ENCODE measurements around the gene LPAR3.

Gene LPAR3

DNA sequence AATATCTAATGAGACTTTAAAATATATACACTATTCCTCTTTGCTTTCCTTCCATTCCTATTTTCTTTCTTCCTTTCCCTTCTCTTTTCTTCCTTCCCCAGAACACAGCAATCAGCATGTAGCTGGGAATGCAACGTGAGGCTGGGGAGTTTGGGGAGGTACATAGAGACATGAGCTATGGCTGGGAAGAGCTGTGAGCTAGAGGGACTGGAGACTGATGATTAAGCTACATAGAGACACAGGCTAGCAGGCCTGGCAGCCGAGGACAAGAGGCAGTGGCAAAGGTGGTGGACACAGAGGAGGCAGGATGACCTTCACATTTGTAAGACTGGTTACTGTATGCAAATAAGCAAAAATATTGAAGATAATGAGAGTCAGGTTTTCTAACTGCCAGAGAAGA is 7.5 kb downstream of the LPAR3 start:
- H3K4me3 Mint-ChIP-seq = no peak overlapping the region
- H3K4me1 Mint-ChIP-seq (ENCODE audit: low read depth) = peaks cover 5% of the 10 kb centered on the region
- no peak for DNase-seq (ENCODE audit: low spot score)
- H3K27me3 Mint-ChIP-seq (ENCODE audit: low read depth) = peaks cover 32% of the 10 kb centered on the region
- peaks cover 2% of the 10 kb centered on the region for H3K36me3 Mint-ChIP-seq (ENCODE audit: low read depth)
- H3K27ac Mint-ChIP-seq = no peak overlapping the region
- H3K9me3 Mint-ChIP-seq = peaks cover 8% of the 10 kb centered on the region

DNA sequence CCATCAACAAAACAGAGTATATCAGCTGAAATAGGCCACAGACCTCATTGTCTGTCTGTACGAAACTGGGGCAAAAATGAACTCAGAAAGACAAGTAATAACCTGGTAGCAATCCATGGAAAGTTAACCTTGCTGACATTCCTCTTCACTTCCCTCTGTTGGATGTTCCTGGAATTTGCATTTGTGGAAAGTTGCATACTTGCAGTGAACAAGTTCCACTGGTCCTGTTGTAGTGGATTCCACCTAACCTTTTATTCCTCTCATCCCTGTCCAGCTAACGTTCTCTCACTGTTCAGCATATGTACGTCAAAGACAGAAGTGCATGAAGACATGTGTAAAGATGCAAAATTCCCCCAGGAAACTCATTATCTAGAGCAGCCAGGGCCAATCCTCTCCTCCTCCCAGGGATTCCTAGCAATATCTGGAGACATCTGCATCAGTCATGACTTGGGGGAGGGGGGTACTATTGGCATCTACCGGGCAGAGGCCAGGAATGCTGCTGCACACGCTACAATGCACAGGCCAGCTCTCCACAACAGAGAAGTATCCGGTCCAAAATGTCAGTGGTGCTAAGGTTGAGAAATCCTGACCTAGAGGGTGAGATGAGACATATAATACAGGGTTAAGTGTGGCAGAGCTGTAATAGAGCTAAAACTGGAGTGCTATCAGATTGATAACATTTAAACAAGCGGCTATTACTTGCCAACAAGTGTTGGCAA is 8.2 kb downstream of the LPAR3 start:
- Mint-ChIP-seq H3K4me3 (no peak overlapping the region), H3K27me3 (ENCODE audit: low read depth) (peaks cover 30% of the 10 kb centered on the region), H3K36me3 (ENCODE audit: low read depth) (peaks cover 2% of the 10 kb centered on the region), H3K4me1 (ENCODE audit: low read depth) (peaks cover 5% of the 10 kb centered on the region), H3K9me3 (peaks cover 8% of the 10 kb centered on the region), H3K27ac (no peak overlapping the region)
- no peak for DNase-seq (ENCODE audit: low spot score)

DNA sequence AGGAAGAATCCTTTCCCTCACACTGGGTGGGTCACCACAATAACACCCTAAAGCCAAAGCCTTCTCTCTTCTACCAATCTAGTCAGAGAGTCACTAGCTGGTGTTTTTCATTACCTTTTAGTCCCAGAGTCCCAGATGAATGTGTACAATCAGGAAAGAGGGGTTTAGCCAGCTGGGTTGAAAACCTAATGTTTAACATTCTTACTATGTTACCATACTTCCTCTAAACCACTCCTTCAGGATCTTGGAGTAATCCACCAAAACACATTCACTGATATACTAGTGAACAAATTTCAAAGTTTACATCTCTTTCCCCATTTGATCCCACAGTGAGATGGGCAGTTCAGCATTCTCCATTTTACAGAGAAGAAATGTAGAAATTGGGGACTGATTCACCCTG is 9.7 kb downstream of the LPAR3 start:
- no peaks in the 10 kb centered on the region for H3K4me1 Mint-ChIP-seq (ENCODE audit: low read depth)

GRCh38 chr1:84877592-84877991 is 15.4 kb downstream of the LPAR3 start:
- Mint-ChIP-seq H3K4me1 (ENCODE audit: low read depth) (no peaks in the 10 kb centered on the region), H3K27me3 (ENCODE audit: low read depth) (peaks cover 40% of the 10 kb centered on the region), H3K36me3 (ENCODE audit: low read depth) (peaks cover 2% of the 10 kb centered on the region), H3K9me3 (peaks cover 8% of the 10 kb centered on the region), H3K27ac (no peak overlapping the region), H3K4me3 (no peak overlapping the region)
- DNase-seq (ENCODE audit: low spot score) = no peak

More for the DNA sequence above, 9.7 kb downstream of the LPAR3 start:
- peaks cover 8% of the 10 kb centered on the region for H3K9me3 Mint-ChIP-seq
- H3K36me3 Mint-ChIP-seq (ENCODE audit: low read depth) = peaks cover 2% of the 10 kb centered on the region
- no peak overlapping the region for H3K4me3 Mint-ChIP-seq
- H3K27me3 Mint-ChIP-seq (ENCODE audit: low read depth) = peaks cover 32% of the 10 kb centered on the region
- H3K27ac Mint-ChIP-seq = no peak overlapping the region
- DNase-seq (ENCODE audit: low spot score) = no peak

GRCh38 chr1:84876353-84876752 is 16.7 kb downstream of the LPAR3 start:
- DNase-seq (ENCODE audit: low spot score) = no peak
- Mint-ChIP-seq H3K4me1 (ENCODE audit: low read depth) (no peaks in the 10 kb centered on the region), H3K27ac (no peak overlapping the region), H3K27me3 (ENCODE audit: low read depth) (peaks cover 46% of the 10 kb centered on the region), H3K4me3 (no peak overlapping the region), H3K36me3 (ENCODE audit: low read depth) (no peaks in the 10 kb centered on the region), H3K9me3 (peaks cover under 1% of the 10 kb centered on the region)

GRCh38 chr1:84873366-84873765 is 19.6 kb downstream of the LPAR3 start:
- Mint-ChIP-seq H3K9me3 (no peaks in the 10 kb centered on the region), H3K4me3 (no peak overlapping the region), H3K4me1 (ENCODE audit: low read depth) (no peaks in the 10 kb centered on the region), H3K36me3 (ENCODE audit: low read depth) (no peaks in the 10 kb centered on the region), H3K27me3 (ENCODE audit: low read depth) (peaks cover 58% of the 10 kb centered on the region), H3K27ac (no peak overlapping the region)
- DNase-seq (ENCODE audit: low spot score) = no peak

- no peaks in the 10 kb centered on the region for H3K9me3 Mint-ChIP-seq
- H3K4me3 Mint-ChIP-seq = no peak overlapping the region
- H3K36me3 Mint-ChIP-seq (ENCODE audit: low read depth) = no peaks in the 10 kb centered on the region
- DNase-seq (ENCODE audit: low spot score) = no peak
- peaks cover 58% of the 10 kb centered on the region for H3K27me3 Mint-ChIP-seq (ENCODE audit: low read depth)
- no peaks in the 10 kb centered on the region for H3K4me1 Mint-ChIP-seq (ENCODE audit: low read depth)
- H3K27ac Mint-ChIP-seq = no peak overlapping the region
Measured at GRCh38 chr1:84872696-84873355, 20.2 kb downstream of the LPAR3 start.

GRCh38 chr1:84871181-84871580 is 21.8 kb downstream of the LPAR3 start:
- no peaks in the 10 kb centered on the region for H3K4me1 Mint-ChIP-seq (ENCODE audit: low read depth)
- H3K27me3 Mint-ChIP-seq (ENCODE audit: low read depth) = peaks cover 54% of the 10 kb centered on the region
- H3K9me3 Mint-ChIP-seq = no peaks in the 10 kb centered on the region
- no peak overlapping the region for H3K4me3 Mint-ChIP-seq
- no peak for DNase-seq (ENCODE audit: low spot score)
- no peak overlapping the region for H3K27ac Mint-ChIP-seq
- no peaks in the 10 kb centered on the region for H3K36me3 Mint-ChIP-seq (ENCODE audit: low read depth)

GRCh38 chr1:84870591-84870990 is 22.4 kb downstream of the LPAR3 start:
- no peak overlapping the region for H3K4me3 Mint-ChIP-seq
- no peak overlapping the region for H3K27ac Mint-ChIP-seq
- H3K4me1 Mint-ChIP-seq (ENCODE audit: low read depth) = no peaks in the 10 kb centered on the region
- no peaks in the 10 kb centered on the region for H3K36me3 Mint-ChIP-seq (ENCODE audit: low read depth)
- DNase-seq (ENCODE audit: low spot score) = no peak
- no peaks in the 10 kb centered on the region for H3K9me3 Mint-ChIP-seq
- H3K27me3 Mint-ChIP-seq (ENCODE audit: low read depth) = peaks cover 52% of the 10 kb centered on the region

DNA sequence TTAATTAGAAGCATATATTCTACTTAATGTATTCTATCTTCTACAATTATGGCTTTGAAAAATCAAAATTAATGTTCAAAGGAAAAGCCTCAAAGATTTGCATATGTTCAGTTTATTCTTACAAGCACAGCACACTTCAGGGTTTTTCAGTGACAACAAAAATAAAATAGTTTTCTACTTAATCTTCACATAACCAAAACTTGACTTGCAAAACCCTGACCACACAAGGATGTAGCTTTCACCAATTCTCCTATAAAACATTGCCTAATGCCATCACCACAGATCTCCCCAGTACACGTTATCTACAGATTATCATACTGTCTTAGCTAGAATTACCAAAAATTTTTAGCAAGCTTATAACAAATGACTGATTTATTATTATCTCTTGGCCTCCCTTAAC is 23.3 kb downstream of the LPAR3 start:
- Mint-ChIP-seq H3K27me3 (ENCODE audit: low read depth) (peaks cover 49% of the 10 kb centered on the region), H3K27ac (no peak overlapping the region), H3K4me1 (ENCODE audit: low read depth) (no peaks in the 10 kb centered on the region), H3K9me3 (no peaks in the 10 kb centered on the region), H3K4me3 (no peak overlapping the region), H3K36me3 (ENCODE audit: low read depth) (no peaks in the 10 kb centered on the region)
- DNase-seq (ENCODE audit: low spot score) = no peak

GRCh38 chr1:84862810-84863251 is 30.2 kb downstream of the LPAR3 start:
- Mint-ChIP-seq H3K4me3 (peak overlapping the region; percentile 77), H3K27ac (peak overlapping the region; percentile 84)
- peak; percentile 57 for DNase-seq (ENCODE audit: low spot score)

GRCh38 chr1:84861988-84862644 is 30.9 kb downstream of the LPAR3 start:
- DNase-seq (ENCODE audit: low spot score) = no peak
- H3K9me3 Mint-ChIP-seq = no peaks in the 10 kb centered on the region
- H3K27me3 Mint-ChIP-seq (ENCODE audit: low read depth) = peaks cover 12% of the 10 kb centered on the region
- peak overlapping the region; percentile 77 for H3K4me3 Mint-ChIP-seq
- H3K27ac Mint-ChIP-seq = peak overlapping the region; percentile 84
- peaks cover 38% of the 10 kb centered on the region for H3K4me1 Mint-ChIP-seq (ENCODE audit: low read depth)
- H3K36me3 Mint-ChIP-seq (ENCODE audit: low read depth) = no peaks in the 10 kb centered on the region

More at GRCh38 chr1:84862810-84863251, 30.2 kb downstream of the LPAR3 start:
- Mint-ChIP-seq H3K27me3 (ENCODE audit: low read depth) (peaks cover 12% of the 10 kb centered on the region), H3K36me3 (ENCODE audit: low read depth) (no peaks in the 10 kb centered on the region), H3K4me1 (ENCODE audit: low read depth) (peaks cover 38% of the 10 kb centered on the region), H3K9me3 (no peaks in the 10 kb centered on the region)

DNA sequence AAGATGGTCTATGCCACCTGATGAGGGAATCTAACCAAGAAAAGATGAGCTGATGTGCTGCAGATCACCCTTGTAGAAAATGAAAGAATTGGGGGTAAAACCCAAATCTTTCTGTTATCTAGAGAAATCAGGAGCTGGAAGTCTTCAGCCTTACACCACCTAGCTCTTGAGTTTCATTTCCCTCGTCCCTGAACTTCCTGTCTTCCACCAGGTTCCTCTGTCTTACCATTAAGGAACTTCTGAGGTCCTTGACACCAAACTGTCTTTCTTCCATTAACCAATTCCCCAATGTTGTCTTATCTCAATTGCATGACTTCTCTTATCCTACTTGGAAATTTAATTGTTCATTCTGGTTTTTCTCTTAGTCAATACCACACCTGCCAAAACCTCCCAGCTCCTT is 31.5 kb downstream of the LPAR3 start:
- no peak for DNase-seq (ENCODE audit: low spot score)
- Mint-ChIP-seq H3K36me3 (ENCODE audit: low read depth) (no peaks in the 10 kb centered on the region), H3K4me3 (peak overlapping the region; percentile 68), H3K4me1 (ENCODE audit: low read depth) (peaks cover 38% of the 10 kb centered on the region), H3K27me3 (ENCODE audit: low read depth) (peaks cover 8% of the 10 kb centered on the region), H3K27ac (peak overlapping the region; percentile 53), H3K9me3 (no peaks in the 10 kb centered on the region)

DNA sequence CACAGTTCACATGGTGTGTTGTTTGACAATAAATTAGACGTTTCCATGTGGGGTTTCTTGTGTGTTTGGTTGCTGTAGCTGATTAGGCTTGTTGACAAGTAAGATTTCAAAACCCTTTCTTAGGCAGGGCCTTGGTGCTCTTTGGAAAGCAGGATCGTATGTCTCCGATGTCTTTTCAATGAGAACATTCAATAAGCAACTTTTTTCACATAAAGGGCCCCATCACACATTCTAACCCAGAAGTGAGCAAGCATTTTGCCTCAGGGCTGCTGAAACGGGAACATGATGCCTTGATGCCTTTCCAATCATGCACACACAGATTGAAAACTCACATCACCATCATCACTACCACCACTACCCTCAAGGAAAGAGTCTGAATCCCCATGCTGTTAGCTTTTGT is 33.1 kb downstream of the LPAR3 start:
- Mint-ChIP-seq H3K27ac (no peak overlapping the region), H3K36me3 (ENCODE audit: low read depth) (no peaks in the 10 kb centered on the region), H3K9me3 (no peaks in the 10 kb centered on the region), H3K27me3 (ENCODE audit: low read depth) (peaks cover 5% of the 10 kb centered on the region), H3K4me1 (ENCODE audit: low read depth) (peaks cover 46% of the 10 kb centered on the region), H3K4me3 (no peak overlapping the region)
- no peak for DNase-seq (ENCODE audit: low spot score)
